GM12878 (cell line): ENCODE data around the gene BTBD19. TPM values are rescaled to one million over a fixed set of nuclear protein-coding genes. Genes with fewer than 3 reads are reported as not detected.

ENCODE experiments used
- CREB1 ChIP-seq: IDR thresholded peaks from 2 replicates; pipeline ENCODE4 v1.6.1; 2012; ENCODE audit warnings: low read depth, mild to moderate bottlenecking, inconsistent platforms
- EED ChIP-seq: sonication (generic); IDR thresholded peaks from 2 replicates; pipeline ENCODE4 v1.6.1; 2016; ENCODE audit warnings: antibody characterized with exemption, low read depth
- FOXK2 ChIP-seq: fragments of 450-650 bp; IDR thresholded peaks from 2 replicates; pipeline ENCODE4 v1.6.1; 2017; ENCODE audit warnings: mild to moderate bottlenecking, moderate library complexity
- FOXM1 ChIP-seq: IDR thresholded peaks from 2 replicates; pipeline ENCODE4 v1.6.1; 2012; ENCODE audit warnings: low read depth, mild to moderate bottlenecking, inconsistent platforms, low read length, moderate library complexity
- GATAD2B ChIP-seq: fragments of 450-650 bp; conservative IDR thresholded peaks from 2 replicates; pipeline ENCODE4 v1.6.1; 2017; ENCODE audit warnings: low read depth, mild to moderate bottlenecking, moderate library complexity
- HDAC6 ChIP-seq: fragments of 200-600 bp; sonication (generic); IDR thresholded peaks from one replicate; pipeline ENCODE4 v1.8.0; 2017; ENCODE audit warnings: antibody characterized with exemption; ENCODE audit not compliant: unreplicated experiment
- IKZF2 ChIP-seq, 2 experiments: fragments of 450-650 bp; IDR thresholded peaks; 2 replicates each; pipeline ENCODE4 v1.6.1; 2017; ENCODE audit warnings: mild to moderate bottlenecking in 2 of 2, moderate library complexity in 2 of 2
- LARP7 ChIP-seq: fragments of 450-650 bp; IDR thresholded peaks from 2 replicates; pipeline ENCODE4 v1.6.1; 2017; ENCODE audit warnings: mild to moderate bottlenecking
- MEF2A ChIP-seq: IDR thresholded peaks from 2 replicates; pipeline ENCODE4 v1.6.1; 2011; ENCODE audit warnings: low read depth, mild to moderate bottlenecking, low read length, moderate library complexity; ENCODE audit not compliant: insufficient read depth
- NR2F1 ChIP-seq: fragments of 450-650 bp; conservative IDR thresholded peaks from 2 replicates; pipeline ENCODE4 v1.6.1; 2017; ENCODE audit warnings: mild to moderate bottlenecking
- POLR2A ChIP-seq: IDR thresholded peaks from 2 replicates; pipeline ENCODE4 v1.6.1; 2011; ENCODE audit warnings: low read depth, mild to moderate bottlenecking, low read length
- TCF3 ChIP-seq: IDR thresholded peaks from 2 replicates; pipeline ENCODE4 v1.6.1; 2012; ENCODE audit warnings: low read depth, mild to moderate bottlenecking, low read length, borderline replicate concordance; ENCODE audit not compliant: insufficient read depth
- ZNF274 ChIP-seq: IDR thresholded peaks from one replicate; pipeline ENCODE4 v1.8.0; 2011; ENCODE audit not compliant: insufficient read length, insufficient read depth
- ZSCAN29 ChIP-seq: fragments of 450-650 bp; IDR thresholded peaks from 2 replicates; pipeline ENCODE4 v1.6.1; 2017; ENCODE audit warnings: mild to moderate bottlenecking, moderate library complexity
- polyA plus RNA-seq, 11 experiments: library from polyadenylated mRNA; depleted of rRNA in 4 of 11; unstranded in 6 of 11; stranded (reverse) in 5 of 11; fragments of >200 nt; fragmentation: Nextera tagmentation in 4 of 11; fragmentation: Illumina TruSeq in 1 of 11; extraction: Ambion mirVana in 4 of 11; extraction: Trizol in 1 of 11; gene quantifications; 1 replicate in 1 of 11; 2 replicates in 10 of 11; pipeline versions ENCODE4 v1.2.1 to v1.2.3, GENCODE V29; 2011 to 2016; ENCODE audit warnings: inconsistent platforms in 2 of 11, missing spikeins in 2 of 11, low read depth in 1 of 11
- total RNA-seq, 4 experiments: library from RNA; depleted of rRNA in 3 of 4; stranded (reverse); fragments of >200 nt in 3 of 4; fragmentation: Illumina TruSeq in 1 of 4; extraction: Trizol in 1 of 4; gene quantifications; 2 replicates each; pipeline versions ENCODE4 v1.2.1 to v1.2.3, GENCODE V29; 2013 to 2021
- TF ChIP-seq, protein P1 (sequence below): fragments of 450-650 bp; IDR thresholded peaks from 2 replicates; pipeline ENCODE4 v1.6.1; 2017; ENCODE audit warnings: antibody characterized with exemption, mild to moderate bottlenecking, moderate library complexity
- TF ChIP-seq, protein P2 (sequence below): fragments of 450-650 bp; IDR thresholded peaks from 2 replicates; pipeline ENCODE4 v1.6.1; 2017; ENCODE audit warnings: mild to moderate bottlenecking
- TF ChIP-seq, protein P3 (sequence below): IDR thresholded peaks from 2 replicates; pipeline ENCODE4 v1.6.1; 2011; ENCODE audit warnings: borderline replicate concordance, low read depth, mild to moderate bottlenecking, moderate library complexity, low read length; ENCODE audit not compliant: insufficient read depth, poor library complexity, severe bottlenecking
- TF ChIP-seq, protein P4 (sequence below): fragments of 450-650 bp; IDR thresholded peaks from 2 replicates; pipeline ENCODE4 v1.6.1; 2017; ENCODE audit warnings: mild to moderate bottlenecking, moderate library complexity

The BTBD19 gene
- total and polyA plus RNA-seq, 10 of the 15 experiments (the other 5 are each of a cell fraction or from before 2014, with no cell fraction given): 0.13 to 2.7 (median 0.42) TPM

DNA sequence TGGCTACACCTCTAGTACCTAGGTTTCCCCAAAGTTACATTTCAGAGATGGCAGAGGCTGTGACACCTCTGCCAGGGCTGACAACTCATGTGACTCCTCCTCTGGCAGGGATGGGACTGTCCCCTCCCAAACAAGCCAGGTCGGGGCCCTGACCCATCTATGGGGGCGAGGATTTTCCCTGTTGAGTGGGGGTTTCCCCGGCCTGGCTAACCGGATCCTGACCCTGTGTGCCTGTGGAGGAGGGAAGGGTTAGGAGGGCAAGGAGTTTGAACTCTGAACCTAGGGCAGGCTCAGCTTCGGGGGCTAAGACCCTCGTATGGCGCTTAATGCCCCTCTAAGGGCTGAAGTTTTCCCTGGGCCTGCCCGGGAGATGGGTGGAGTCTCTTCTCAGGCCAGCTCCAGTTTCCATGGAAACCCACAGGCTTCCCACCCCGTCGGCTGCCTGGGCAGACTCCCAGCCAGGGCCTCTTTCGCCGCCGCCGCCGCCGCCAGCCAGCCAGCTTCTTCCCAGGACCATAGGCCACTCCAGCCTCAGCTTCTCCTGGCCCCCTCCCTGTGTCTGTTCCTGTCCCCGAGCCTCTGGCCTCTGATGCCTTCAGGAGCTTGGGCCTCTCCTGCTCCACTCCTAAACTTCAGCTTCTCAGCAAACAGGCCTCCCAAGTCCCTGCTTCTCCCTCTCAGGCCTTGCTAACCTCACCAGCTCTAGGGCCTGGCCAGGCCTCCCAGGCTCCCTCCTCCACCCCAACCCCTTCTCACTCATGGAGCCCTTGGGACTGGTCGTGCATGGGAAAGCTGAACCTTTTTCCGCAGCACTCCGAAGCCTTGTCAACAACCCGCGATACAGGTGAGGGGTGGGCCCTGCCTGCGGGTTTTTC lies at the start of gene BTBD19 (continued):
- TF ChIP-seq, protein P1, sequence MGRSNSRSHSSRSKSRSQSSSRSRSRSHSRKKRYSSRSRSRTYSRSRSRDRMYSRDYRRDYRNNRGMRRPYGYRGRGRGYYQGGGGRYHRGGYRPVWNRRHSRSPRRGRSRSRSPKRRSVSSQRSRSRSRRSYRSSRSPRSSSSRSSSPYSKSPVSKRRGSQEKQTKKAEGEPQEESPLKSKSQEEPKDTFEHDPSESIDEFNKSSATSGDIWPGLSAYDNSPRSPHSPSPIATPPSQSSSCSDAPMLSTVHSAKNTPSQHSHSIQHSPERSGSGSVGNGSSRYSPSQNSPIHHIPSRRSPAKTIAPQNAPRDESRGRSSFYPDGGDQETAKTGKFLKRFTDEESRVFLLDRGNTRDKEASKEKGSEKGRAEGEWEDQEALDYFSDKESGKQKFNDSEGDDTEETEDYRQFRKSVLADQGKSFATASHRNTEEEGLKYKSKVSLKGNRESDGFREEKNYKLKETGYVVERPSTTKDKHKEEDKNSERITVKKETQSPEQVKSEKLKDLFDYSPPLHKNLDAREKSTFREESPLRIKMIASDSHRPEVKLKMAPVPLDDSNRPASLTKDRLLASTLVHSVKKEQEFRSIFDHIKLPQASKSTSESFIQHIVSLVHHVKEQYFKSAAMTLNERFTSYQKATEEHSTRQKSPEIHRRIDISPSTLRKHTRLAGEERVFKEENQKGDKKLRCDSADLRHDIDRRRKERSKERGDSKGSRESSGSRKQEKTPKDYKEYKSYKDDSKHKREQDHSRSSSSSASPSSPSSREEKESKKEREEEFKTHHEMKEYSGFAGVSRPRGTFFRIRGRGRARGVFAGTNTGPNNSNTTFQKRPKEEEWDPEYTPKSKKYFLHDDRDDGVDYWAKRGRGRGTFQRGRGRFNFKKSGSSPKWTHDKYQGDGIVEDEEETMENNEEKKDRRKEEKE: no peak
- TF ChIP-seq EED (peak; percentile 65; the same call in 1 of the 2 replicates), LARP7 (no peak), FOXK2 (no peak), ZNF274 (no peak), NR2F1 (peak; percentile 93), ZSCAN29 (no peak; the same call in 1 of the 2 replicates), IKZF2 (IDR thresholded peaks at IDR 0.05) (peak in 1 of 2 experiments; percentile 55; a peak in 2 of 4 replicates), MEF2A (no peak), TCF3 (no peak), GATAD2B (peak; percentile 62; the same call in 1 of the 2 replicates), POLR2A (peak; percentile 4; the same call in 1 of the 2 replicates), HDAC6 (no peak), FOXM1 (no peak), CREB1 (no peak)
- TF ChIP-seq, protein P2, sequence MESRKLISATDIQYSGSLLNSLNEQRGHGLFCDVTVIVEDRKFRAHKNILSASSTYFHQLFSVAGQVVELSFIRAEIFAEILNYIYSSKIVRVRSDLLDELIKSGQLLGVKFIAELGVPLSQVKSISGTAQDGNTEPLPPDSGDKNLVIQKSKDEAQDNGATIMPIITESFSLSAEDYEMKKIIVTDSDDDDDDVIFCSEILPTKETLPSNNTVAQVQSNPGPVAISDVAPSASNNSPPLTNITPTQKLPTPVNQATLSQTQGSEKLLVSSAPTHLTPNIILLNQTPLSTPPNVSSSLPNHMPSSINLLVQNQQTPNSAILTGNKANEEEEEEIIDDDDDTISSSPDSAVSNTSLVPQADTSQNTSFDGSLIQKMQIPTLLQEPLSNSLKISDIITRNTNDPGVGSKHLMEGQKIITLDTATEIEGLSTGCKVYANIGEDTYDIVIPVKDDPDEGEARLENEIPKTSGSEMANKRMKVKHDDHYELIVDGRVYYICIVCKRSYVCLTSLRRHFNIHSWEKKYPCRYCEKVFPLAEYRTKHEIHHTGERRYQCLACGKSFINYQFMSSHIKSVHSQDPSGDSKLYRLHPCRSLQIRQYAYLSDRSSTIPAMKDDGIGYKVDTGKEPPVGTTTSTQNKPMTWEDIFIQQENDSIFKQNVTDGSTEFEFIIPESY: peak; percentile 79
- TF ChIP-seq, protein P3, sequence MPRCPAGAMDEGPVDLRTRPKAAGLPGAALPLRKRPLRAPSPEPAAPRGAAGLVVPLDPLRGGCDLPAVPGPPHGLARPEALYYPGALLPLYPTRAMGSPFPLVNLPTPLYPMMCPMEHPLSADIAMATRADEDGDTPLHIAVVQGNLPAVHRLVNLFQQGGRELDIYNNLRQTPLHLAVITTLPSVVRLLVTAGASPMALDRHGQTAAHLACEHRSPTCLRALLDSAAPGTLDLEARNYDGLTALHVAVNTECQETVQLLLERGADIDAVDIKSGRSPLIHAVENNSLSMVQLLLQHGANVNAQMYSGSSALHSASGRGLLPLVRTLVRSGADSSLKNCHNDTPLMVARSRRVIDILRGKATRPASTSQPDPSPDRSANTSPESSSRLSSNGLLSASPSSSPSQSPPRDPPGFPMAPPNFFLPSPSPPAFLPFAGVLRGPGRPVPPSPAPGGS: no peak
- TF ChIP-seq, protein P4, sequence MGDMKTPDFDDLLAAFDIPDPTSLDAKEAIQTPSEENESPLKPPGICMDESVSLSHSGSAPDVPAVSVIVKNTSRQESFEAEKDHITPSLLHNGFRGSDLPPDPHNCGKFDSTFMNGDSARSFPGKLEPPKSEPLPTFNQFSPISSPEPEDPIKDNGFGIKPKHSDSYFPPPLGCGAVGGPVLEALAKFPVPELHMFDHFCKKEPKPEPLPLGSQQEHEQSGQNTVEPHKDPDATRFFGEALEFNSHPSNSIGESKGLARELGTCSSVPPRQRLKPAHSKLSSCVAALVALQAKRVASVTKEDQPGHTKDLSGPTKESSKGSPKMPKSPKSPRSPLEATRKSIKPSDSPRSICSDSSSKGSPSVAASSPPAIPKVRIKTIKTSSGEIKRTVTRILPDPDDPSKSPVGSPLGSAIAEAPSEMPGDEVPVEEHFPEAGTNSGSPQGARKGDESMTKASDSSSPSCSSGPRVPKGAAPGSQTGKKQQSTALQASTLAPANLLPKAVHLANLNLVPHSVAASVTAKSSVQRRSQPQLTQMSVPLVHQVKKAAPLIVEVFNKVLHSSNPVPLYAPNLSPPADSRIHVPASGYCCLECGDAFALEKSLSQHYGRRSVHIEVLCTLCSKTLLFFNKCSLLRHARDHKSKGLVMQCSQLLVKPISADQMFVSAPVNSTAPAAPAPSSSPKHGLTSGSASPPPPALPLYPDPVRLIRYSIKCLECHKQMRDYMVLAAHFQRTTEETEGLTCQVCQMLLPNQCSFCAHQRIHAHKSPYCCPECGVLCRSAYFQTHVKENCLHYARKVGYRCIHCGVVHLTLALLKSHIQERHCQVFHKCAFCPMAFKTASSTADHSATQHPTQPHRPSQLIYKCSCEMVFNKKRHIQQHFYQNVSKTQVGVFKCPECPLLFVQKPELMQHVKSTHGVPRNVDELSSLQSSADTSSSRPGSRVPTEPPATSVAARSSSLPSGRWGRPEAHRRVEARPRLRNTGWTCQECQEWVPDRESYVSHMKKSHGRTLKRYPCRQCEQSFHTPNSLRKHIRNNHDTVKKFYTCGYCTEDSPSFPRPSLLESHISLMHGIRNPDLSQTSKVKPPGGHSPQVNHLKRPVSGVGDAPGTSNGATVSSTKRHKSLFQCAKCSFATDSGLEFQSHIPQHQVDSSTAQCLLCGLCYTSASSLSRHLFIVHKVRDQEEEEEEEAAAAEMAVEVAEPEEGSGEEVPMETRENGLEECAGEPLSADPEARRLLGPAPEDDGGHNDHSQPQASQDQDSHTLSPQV: no peak
